ENCODE results near the gene FOXRED1.

The FOXRED1 gene

GRCh38 chr11:126282736-126283591 is 14.0 kb downstream of the FOXRED1 start, which contains the start of gene TIRAP:
Gene TIRAP, plus strand, starts transcription at chr11:126283093. Its CDS starts 7,802 bp downstream, at chr11:126290895.
- peak within 1 kb of the TSS; percentile 85 for H3K27ac ChIP-seq

GRCh38 chr11:126284829-126285228 is 15.9 kb downstream of the FOXRED1 start:
- no peak for TF ChIP-seq ZFX (IDR thresholded peaks at IDR 0.05)
- TF ChIP-seq, protein P1, sequence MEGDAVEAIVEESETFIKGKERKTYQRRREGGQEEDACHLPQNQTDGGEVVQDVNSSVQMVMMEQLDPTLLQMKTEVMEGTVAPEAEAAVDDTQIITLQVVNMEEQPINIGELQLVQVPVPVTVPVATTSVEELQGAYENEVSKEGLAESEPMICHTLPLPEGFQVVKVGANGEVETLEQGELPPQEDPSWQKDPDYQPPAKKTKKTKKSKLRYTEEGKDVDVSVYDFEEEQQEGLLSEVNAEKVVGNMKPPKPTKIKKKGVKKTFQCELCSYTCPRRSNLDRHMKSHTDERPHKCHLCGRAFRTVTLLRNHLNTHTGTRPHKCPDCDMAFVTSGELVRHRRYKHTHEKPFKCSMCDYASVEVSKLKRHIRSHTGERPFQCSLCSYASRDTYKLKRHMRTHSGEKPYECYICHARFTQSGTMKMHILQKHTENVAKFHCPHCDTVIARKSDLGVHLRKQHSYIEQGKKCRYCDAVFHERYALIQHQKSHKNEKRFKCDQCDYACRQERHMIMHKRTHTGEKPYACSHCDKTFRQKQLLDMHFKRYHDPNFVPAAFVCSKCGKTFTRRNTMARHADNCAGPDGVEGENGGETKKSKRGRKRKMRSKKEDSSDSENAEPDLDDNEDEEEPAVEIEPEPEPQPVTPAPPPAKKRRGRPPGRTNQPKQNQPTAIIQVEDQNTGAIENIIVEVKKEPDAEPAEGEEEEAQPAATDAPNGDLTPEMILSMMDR (conservative IDR thresholded peaks at IDR 0.05), result no peak
- no peak overlapping the region for H3K27ac ChIP-seq

More at GRCh38 chr11:126282736-126283591, 14.0 kb downstream of the FOXRED1 start, which contains the start of gene TIRAP:
- TF ChIP-seq, protein P1 (conservative IDR thresholded peaks at IDR 0.05), result no peak; the same call in 1 of the 2 replicates
- peak; percentile 99 for TF ChIP-seq ZFX (IDR thresholded peaks at IDR 0.05)

DNA sequence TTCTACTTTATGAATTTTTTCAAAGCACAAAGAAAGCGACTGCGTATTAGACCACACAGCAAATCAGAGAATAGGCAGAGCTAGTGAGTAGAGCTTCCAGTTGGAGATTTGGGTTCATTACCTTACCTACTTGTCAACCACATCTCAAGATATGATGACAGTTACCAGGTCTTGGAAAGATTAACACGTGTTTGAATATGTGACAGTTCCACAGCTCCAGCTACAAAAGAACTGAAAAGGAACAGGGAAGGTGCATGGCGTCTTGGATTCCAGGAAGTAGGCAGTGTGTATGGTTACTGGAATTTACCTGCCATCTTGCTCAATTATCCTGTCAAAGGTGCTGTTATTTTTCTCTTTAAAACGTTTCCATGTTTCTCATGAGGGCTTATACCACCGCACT is 19.3 kb downstream of the FOXRED1 start:
- H3K27ac ChIP-seq, result no peak overlapping the region
- no peak for TF ChIP-seq ZFX (IDR thresholded peaks at IDR 0.05)
- TF ChIP-seq, protein P1 (conservative IDR thresholded peaks at IDR 0.05), result no peak

GRCh38 chr11:126290887-126291286 is 21.9 kb downstream of the FOXRED1 start:
- no peak for TF ChIP-seq ZFX (IDR thresholded peaks at IDR 0.05)
- TF ChIP-seq, protein P1 (conservative IDR thresholded peaks at IDR 0.05), result no peak
- no peak overlapping the region for H3K27ac ChIP-seq

GRCh38 chr11:126293726-126294125 is 24.8 kb downstream of the FOXRED1 start:
- no peak for TF ChIP-seq ZFX (IDR thresholded peaks at IDR 0.05)
- TF ChIP-seq, protein P1 (conservative IDR thresholded peaks at IDR 0.05), result no peak
- H3K27ac ChIP-seq, result no peak overlapping the region

GRCh38 chr11:126297004-126297403 is 28.1 kb downstream of the FOXRED1 start:
- no peak overlapping the region for H3K27ac ChIP-seq
- TF ChIP-seq, protein P1 (conservative IDR thresholded peaks at IDR 0.05), result no peak
